MM.1S (cell line): ENCODE measurements around the gene STRN.

Experiments
- EZH2 ChIP-seq: fragments of 300-600 bp; sonication (generic); optimal IDR thresholded peaks from 2 replicates; pipeline ENCODE3; 2017; ENCODE audit warnings: low read depth, mild to moderate bottlenecking, antibody characterized with exemption, low read length, mixed read lengths
- EZH2phosphoT487 ChIP-seq: fragments of 300-600 bp; sonication (generic); IDR thresholded peaks from 2 replicates; pipeline ENCODE4 v1.6.1; 2018; ENCODE audit warnings: antibody characterized with exemption, low read length
- TF ChIP-seq, protein P1 (sequence below): fragments of 300-600 bp; sonication (generic); IDR thresholded peaks from 2 replicates; pipeline ENCODE4 v1.5.1; 2016; ENCODE audit warnings: antibody characterized with exemption, low read length, mixed read lengths

DNA sequence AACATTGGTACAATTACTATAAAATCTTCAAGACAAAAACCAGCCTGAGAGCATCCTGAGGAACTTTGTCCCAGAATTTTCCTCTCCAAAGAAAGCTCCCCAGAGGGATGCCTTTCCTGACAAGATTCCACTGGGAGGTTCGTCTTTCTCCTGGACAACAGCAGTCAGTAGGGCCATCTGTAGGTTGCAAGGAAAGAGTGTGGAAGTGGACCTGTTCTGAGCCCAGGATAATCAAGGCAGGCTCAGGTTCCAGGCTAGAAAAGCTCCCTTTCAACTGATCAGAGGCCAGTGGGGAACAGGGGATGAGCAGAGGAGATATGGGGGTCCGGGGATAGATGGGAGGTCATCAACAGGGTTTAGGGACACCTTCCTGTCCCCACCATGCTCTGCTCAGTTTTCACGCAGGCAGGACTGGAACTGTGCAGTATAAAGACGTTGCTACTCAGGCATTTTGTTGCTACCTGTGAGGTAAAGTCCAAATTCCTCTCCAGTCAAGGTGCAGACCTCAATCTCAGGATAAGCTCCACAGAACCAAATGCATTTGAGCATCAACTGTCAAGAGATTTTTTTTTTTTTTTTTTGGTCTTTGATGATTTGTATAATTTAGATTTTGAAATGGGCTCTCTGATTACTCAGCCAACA lies 126.2 kb downstream of the STRN start:
- TF ChIP-seq, protein P1, sequence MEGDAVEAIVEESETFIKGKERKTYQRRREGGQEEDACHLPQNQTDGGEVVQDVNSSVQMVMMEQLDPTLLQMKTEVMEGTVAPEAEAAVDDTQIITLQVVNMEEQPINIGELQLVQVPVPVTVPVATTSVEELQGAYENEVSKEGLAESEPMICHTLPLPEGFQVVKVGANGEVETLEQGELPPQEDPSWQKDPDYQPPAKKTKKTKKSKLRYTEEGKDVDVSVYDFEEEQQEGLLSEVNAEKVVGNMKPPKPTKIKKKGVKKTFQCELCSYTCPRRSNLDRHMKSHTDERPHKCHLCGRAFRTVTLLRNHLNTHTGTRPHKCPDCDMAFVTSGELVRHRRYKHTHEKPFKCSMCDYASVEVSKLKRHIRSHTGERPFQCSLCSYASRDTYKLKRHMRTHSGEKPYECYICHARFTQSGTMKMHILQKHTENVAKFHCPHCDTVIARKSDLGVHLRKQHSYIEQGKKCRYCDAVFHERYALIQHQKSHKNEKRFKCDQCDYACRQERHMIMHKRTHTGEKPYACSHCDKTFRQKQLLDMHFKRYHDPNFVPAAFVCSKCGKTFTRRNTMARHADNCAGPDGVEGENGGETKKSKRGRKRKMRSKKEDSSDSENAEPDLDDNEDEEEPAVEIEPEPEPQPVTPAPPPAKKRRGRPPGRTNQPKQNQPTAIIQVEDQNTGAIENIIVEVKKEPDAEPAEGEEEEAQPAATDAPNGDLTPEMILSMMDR = no peak
- TF ChIP-seq EZH2phosphoT487 = no peak
- no peak for TF ChIP-seq EZH2
